ENCODE results near the gene CNNM1.
A peak's percentile ranks its signal among the peaks of the same experiment; 100 is the strongest.

CNNM1 gene

GRCh38 chr10:99329304-99329553 is at the start of gene CNNM1:
Gene CNNM1 (plus strand): TSS chr10:99329356. CDS start chr10:99329388, 32 bp downstream.
- peak; percentile 15 for DNase-seq (ENCODE audit: low read depth)

DNA sequence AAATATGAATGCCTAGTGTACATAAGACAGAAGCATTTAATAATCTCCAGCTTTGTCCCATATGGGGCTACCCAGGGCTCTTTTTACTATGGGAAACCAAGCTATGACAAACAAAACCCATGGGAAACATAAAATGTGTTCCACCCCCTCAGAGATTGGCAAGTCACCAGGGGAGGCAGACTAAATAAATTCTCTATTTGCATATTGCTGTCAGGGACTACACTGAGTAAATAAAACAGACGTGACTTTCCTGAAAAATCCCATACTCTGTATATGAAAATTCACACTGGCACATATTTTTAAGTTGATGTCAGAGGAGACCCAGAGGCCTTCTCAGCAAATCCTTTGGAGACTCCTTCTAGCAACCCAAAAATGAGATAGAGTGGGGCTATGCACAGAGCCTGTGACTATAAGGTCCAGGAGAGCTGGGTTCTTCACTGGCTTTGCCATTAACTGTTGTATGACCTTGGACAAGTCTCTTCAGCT is 49.5 kb upstream of the CNNM1 start:
- no peak for DNase-seq (ENCODE audit: low read depth)

- DNase-seq (ENCODE audit: low read depth), result no peak
Observed at GRCh38 chr10:99280472-99280871, 48.7 kb upstream of the CNNM1 start.

GRCh38 chr10:99285881-99286280 is 43.3 kb upstream of the CNNM1 start:
- no peak for DNase-seq (ENCODE audit: low read depth)

DNA sequence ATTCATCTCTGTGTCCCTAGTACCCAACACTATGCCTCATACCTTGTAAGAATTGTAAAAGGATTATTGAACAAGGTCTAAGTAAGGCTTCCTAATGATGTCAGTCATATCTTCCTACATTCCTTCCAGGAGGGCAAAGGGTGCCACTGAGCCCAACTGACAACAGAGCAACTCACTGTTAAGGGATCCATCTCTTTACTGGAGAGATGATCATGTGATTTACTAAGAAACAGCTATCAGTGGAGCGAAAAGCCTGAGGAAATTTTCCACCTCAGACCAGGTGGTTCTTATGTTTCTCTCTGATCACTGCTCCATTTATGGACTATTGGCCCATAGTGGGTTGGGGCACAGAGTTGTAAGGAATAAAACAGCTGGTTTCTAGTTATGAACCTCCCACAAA is 38.9 kb upstream of the CNNM1 start:
- no peak for DNase-seq (ENCODE audit: low read depth)

DNA sequence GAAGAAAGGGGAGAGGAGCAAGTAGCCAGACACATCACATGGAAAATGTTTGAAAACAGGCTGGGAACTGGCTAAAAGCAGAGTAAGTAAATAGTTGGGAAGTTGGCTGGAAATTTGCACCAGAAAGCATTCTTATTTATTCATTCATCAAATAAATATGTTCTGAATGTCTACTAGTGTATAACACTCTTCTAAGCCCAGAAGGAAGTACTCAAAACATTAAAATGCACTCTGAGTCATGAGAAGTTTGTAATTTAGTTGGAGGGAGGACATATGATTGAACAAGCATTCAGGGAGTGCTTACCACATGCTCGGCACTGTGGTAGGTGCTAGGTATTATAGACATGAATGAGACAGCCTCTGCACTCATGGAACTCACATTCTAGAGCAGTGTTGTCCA is 37.0 kb upstream of the CNNM1 start:
- no peak for DNase-seq (ENCODE audit: low read depth)

GRCh38 chr10:99296605-99297004 is 32.6 kb upstream of the CNNM1 start:
- DNase-seq (ENCODE audit: low read depth), result no peak

DNA sequence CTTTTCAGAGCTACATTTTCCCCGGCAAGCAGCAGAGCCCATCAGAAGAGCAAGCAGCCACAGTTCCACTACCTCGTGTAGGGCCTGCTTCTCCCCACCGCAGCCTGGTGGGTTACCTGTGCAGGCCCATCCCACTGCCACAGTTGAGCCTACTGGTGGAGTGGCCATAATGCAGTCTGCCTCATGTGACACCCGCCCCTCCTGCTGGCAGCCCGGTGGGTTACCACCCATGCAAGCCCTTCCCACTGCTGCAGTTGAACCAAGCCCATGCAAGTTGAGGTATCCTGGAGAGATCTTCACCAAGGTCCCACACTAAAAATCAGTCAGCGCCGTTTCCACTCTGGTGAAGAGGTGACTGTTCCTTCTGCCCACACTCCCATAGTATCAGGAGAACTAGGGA is 32.1 kb upstream of the CNNM1 start:
- no peak for DNase-seq (ENCODE audit: low read depth)

DNA sequence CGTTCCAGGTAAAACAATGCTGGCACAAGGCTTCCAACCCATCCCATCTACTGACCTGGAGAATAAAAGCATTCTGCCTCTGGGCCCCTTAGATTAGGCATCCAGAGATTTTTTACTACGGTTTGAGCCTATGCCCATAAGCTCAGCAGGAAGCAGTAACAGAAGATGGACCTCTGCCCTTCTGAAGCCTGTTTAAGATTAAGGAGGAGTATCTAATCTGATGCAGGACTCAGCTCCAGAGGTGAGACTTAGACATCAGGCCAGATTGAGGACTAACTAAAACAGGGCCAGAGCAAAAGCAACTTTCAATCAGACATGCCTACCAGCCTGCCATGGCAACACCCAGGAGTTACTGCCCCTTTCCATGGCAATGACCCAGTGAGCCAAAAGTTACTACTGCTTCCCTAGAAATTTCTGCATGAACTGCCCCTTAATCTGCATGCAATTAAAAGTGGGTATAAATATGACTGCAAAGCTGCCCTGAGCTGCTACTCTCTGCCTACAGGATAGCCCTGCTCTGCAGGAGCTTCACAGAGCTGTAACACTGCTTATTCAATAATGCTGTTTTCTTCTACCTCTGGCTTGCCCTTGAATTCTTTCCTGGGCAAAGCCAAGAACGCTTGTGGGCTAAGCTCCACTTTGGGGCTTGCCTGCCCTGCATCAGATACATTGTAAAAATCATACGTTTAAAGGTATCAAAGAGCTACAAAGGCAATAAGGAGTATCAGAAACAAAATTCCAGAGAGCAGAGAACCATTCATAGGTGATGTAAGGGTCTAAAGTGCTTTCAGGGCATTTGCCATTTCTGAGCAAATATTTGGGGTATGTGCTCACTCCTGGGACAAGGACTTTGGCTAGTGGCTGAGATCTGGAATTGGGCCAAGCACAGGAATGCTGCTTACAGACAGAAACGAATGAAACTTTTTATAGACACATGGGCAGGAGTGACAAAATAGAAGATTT is 25.0 kb upstream of the CNNM1 start:
- DNase-seq (ENCODE audit: low read depth), result no peak

DNA sequence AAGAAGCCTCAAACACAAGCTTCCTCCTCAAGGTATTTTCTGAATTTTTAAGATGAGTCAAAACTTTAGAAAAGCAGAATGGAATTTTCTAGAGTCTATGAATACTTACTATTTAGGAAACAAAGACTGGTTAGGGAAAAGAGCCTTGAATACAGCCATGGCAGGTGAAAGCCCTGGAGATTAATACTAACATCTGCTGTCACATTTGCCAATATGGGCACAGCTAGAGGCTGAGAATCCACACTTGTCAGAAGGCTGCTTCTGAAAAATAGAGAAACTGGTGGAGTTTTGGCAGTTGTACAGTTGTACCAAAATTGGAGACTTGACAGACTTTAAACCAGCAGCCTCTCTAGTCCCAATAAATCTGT is 24.3 kb upstream of the CNNM1 start:
- no peak for DNase-seq (ENCODE audit: low read depth)

- no peak for DNase-seq (ENCODE audit: low read depth)
Observed at GRCh38 chr10:99312501-99312900, 16.7 kb upstream of the CNNM1 start.

DNA sequence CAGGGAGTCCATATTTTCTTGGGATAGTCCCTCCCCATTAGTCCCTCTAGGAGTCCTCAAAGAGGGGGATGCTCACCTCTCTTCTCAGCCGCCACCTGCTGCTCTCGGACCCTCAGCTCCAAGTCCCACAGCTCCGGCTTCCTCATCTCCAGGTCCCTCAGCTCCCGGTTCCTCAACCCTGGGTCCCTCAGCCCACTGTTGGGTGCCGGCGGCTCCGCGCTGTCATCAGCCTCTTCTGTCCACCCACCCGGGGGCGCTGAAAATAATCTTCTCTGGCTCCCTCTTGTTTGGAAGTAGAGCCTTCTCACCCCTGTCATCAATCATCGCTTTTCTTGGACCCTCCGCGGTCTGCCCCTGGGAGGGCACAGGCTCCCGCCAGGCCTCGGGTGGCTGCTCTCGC is 13.3 kb upstream of the CNNM1 start:
- DNase-seq (ENCODE audit: low read depth), result no peak

DNA sequence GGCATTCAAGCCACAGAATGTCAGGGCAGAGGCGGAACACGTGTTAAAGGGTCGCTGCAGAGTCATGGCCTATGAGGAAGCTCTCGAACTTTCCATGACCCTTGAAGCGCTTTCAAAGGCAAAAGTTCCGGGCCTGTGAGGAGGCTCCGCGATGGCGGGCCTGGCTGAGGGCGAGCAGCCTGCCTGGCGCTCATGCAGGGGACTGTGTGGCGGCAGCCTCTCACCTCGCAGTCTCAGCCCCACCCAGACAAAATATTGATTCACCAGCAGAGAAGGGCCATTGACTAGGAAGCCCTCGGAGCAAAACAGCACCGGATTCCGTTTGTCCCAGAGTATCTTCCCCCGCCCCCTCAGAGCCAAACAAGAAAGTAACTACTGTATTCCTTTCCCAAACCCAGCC is 12.8 kb upstream of the CNNM1 start:
- DNase-seq (ENCODE audit: low read depth), result no peak

DNA sequence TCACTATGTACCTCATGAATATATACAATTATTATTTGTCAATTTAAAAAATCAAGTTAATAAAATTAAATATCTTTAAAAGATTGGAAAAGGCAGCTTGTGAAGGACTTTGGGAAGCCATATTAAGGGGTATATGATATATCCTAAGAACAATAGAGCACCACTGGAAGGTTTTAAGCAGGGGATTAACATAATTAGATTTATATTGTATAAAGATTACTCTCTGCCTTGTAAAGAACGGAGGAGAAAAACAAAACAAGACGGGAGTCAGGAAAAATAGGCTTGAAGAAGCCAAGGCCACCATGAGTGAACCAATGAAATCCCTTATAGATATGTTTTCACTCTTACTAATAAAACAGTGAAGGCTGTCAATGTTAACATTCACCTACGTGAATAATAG is 11.1 kb upstream of the CNNM1 start:
- DNase-seq (ENCODE audit: low read depth), result no peak

GRCh38 chr10:99318475-99318874 is 10.7 kb upstream of the CNNM1 start:
- no peak for DNase-seq (ENCODE audit: low read depth)

- no peak for DNase-seq (ENCODE audit: low read depth)
Observed at GRCh38 chr10:99325281-99325680, 3.9 kb upstream of the CNNM1 start.

GRCh38 chr10:99326871-99327270 is 2.3 kb upstream of the CNNM1 start:
- DNase-seq (ENCODE audit: low read depth), result no peak

- no peak for DNase-seq (ENCODE audit: low read depth)
Observed at GRCh38 chr10:99328579-99329303, 415 bp upstream of the CNNM1 start.

- DNase-seq (ENCODE audit: low read depth), result peak; percentile 1
Observed at GRCh38 chr10:99329554-99330346, 594 bp downstream of the CNNM1 start.

- no peak for DNase-seq (ENCODE audit: low read depth)
Observed at GRCh38 chr10:99330347-99330924, 1.3 kb downstream of the CNNM1 start.

DNA sequence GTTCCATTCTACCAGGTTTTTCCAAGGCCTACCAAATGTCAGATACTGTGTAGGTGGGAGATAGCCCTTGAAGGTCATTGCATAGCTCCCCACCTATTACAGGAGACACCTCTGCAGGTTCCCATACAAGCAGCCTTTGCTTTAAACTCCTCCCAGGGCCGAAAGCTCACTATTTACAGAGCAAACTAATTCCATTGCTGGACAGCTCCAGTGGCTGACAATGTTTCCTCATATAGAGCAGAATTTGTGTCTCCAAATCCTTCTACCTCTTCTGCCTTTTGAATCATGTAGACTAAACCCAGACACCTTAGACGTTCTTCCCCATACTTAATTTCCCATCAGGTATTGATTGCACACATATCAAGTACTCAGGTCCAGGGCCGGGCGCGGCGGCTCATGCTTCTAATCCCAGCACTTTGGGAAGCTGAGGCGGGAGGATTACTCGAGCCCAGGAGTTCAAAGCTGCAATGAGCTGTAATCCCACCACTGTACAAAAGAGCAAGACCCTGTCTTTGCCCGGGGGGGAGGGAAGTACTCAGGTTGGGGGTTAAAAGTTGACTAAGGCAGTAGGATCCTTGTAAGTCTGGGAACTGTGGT is 2.1 kb downstream of the CNNM1 start:
- DNase-seq (ENCODE audit: low read depth), result no peak

- DNase-seq (ENCODE audit: low read depth), result no peak
Observed at GRCh38 chr10:99337311-99337811, 8.2 kb downstream of the CNNM1 start.

Measured in activated T-cell treated with anti-CD3 and anti-CD28 coated beads for 24 hours (primary cell).